ENCODE results near the gene SPRED3.

GRCh38 chr19:38371081-38371480 is 17.4 kb upstream of the SPRED3 start:
- TF ChIP-seq CTCF (IDR thresholded peaks at IDR 0.05; ENCODE audit: poor library complexity, severe bottlenecking), result no peak
- TF ChIP-seq SMC3 (conservative IDR thresholded peaks at IDR 0.05; ENCODE audit: poor library complexity), result no peak

Measured in neural cell (in vitro differentiated cells).